Measurements from ENCODE around the gene CLCN7. TPM values are rescaled to one million over a fixed set of nuclear protein-coding genes. Genes with fewer than 3 reads are reported as not detected.

The CLCN7 gene
- total RNA-seq, 4 donors from 2014 or later: 21.5 to 145 (median 57.2) TPM

- TF ChIP-seq POLR2A (IDR thresholded peaks at IDR 0.05) (no peak), CTCF (IDR thresholded peaks at IDR 0.05) (no peak)
- DNase-seq: no peak
- Histone ChIP-seq H3K36me3 (no peaks in the 10 kb centered on the region), H3K4me3 (no peak overlapping the region), H3K9me3 (no peaks in the 10 kb centered on the region), H3K4me1 (no peaks in the 10 kb centered on the region), H3K27me3 (no peaks in the 10 kb centered on the region), H3K27ac (no peak overlapping the region)
- intact Hi-C loops (cut with DNase I; ENCODE audit: low total_unique reads): no loop called here
These were observed 38.0 kb downstream of the CLCN7 start for GRCh38 chr16:1436731-1437355.

- no peaks in the 10 kb centered on the region for H3K36me3 ChIP-seq
- no peaks in the 10 kb centered on the region for H3K27me3 ChIP-seq
- intact Hi-C loops (cut with DNase I; ENCODE audit: low total_unique reads): no loop called here
- no peaks in the 10 kb centered on the region for H3K9me3 ChIP-seq
- no peak overlapping the region for H3K27ac ChIP-seq
- TF ChIP-seq POLR2A (IDR thresholded peaks at IDR 0.05): no peak
- TF ChIP-seq CTCF (IDR thresholded peaks at IDR 0.05): no peak
- no peak overlapping the region for H3K4me3 ChIP-seq
- H3K4me1 ChIP-seq: no peaks in the 10 kb centered on the region
- DNase-seq: no peak
These were observed 38.7 kb downstream of the CLCN7 start for GRCh38 chr16:1435921-1436697.

- no peaks in the 10 kb centered on the region for H3K4me1 ChIP-seq
- no peaks in the 10 kb centered on the region for H3K27me3 ChIP-seq
- H3K4me3 ChIP-seq: no peak overlapping the region
- no peak overlapping the region for H3K27ac ChIP-seq
- H3K36me3 ChIP-seq: no peaks in the 10 kb centered on the region
- H3K9me3 ChIP-seq: no peaks in the 10 kb centered on the region
- DNase-seq: no peak
- intact Hi-C loops (cut with DNase I; ENCODE audit: low total_unique reads): no loop called here
- TF ChIP-seq POLR2A (IDR thresholded peaks at IDR 0.05) (no peak), CTCF (IDR thresholded peaks at IDR 0.05) (no peak)
These were observed 39.9 kb downstream of the CLCN7 start for GRCh38 chr16:1434644-1435592.

GRCh38 chr16:1433756-1434155, 41.1 kb downstream of the CLCN7 start:
- Histone ChIP-seq H3K36me3 (no peaks in the 10 kb centered on the region), H3K9me3 (no peaks in the 10 kb centered on the region), H3K4me3 (no peak overlapping the region), H3K27me3 (no peaks in the 10 kb centered on the region), H3K27ac (no peak overlapping the region), H3K4me1 (no peaks in the 10 kb centered on the region)
- TF ChIP-seq CTCF (IDR thresholded peaks at IDR 0.05) (no peak), POLR2A (IDR thresholded peaks at IDR 0.05) (no peak)
- no peak for DNase-seq
- intact Hi-C loops (cut with DNase I; ENCODE audit: low total_unique reads): no loop called here

Data from uterus (tissue), 4 donors.